ENCODE results near the gene STK39. TPM values are rescaled to one million over a fixed set of nuclear protein-coding genes. Genes with fewer than 3 reads are reported as not detected.

Gene STK39
- total RNA-seq, 2 donors from 2014 or later = 21.5 to 27.9 TPM

GRCh38 chr2:168079236-168079635 is 168.2 kb downstream of the STK39 start:
- ATAC-seq (replicated peaks) = no peak
- H3K27me3 Mint-ChIP-seq = no peaks in the 10 kb centered on the region
- peak overlapping the region; percentile 7 for H3K27ac Mint-ChIP-seq
- peaks cover 22% of the 10 kb centered on the region for H3K4me1 Mint-ChIP-seq
- peaks cover 3% of the 10 kb centered on the region for H3K9me3 Mint-ChIP-seq
- peaks cover 41% of the 10 kb centered on the region for H3K36me3 Mint-ChIP-seq (ENCODE audit: low read depth)
- no peak overlapping the region for H3K4me3 Mint-ChIP-seq

DNA sequence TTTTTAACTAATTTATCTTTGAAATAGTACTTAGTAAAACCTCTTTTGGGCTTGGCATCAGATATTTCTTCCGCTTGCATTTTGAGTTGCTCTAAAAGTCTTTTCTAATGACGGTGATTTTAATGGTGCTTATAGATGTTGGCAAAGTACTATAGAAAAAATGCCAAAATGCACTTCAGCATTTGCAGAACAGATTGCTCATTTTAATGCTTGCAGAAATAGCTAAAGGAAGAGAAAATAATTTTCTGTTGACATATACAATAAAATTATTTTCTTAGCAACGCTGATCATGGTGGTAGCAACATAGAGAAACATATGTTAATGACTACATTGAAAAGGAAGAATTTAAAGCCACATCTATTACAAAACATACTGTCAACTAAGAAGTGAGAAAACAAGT is 170.7 kb downstream of the STK39 start:
- ATAC-seq (replicated peaks) = no peak
- peaks cover under 1% of the 10 kb centered on the region for H3K9me3 Mint-ChIP-seq
- no peaks in the 10 kb centered on the region for H3K27me3 Mint-ChIP-seq
- H3K4me1 Mint-ChIP-seq = peaks cover 12% of the 10 kb centered on the region
- H3K36me3 Mint-ChIP-seq (ENCODE audit: low read depth) = peaks cover 64% of the 10 kb centered on the region
- H3K4me3 Mint-ChIP-seq = no peak overlapping the region
- no peak overlapping the region for H3K27ac Mint-ChIP-seq

GRCh38 chr2:168075446-168075845 is 171.9 kb downstream of the STK39 start:
- Mint-ChIP-seq H3K36me3 (ENCODE audit: low read depth) (peaks cover 76% of the 10 kb centered on the region), H3K4me3 (no peak overlapping the region), H3K9me3 (no peaks in the 10 kb centered on the region), H3K4me1 (peaks cover 10% of the 10 kb centered on the region), H3K27me3 (no peaks in the 10 kb centered on the region), H3K27ac (no peak overlapping the region)
- no peak for ATAC-seq (replicated peaks)

DNA sequence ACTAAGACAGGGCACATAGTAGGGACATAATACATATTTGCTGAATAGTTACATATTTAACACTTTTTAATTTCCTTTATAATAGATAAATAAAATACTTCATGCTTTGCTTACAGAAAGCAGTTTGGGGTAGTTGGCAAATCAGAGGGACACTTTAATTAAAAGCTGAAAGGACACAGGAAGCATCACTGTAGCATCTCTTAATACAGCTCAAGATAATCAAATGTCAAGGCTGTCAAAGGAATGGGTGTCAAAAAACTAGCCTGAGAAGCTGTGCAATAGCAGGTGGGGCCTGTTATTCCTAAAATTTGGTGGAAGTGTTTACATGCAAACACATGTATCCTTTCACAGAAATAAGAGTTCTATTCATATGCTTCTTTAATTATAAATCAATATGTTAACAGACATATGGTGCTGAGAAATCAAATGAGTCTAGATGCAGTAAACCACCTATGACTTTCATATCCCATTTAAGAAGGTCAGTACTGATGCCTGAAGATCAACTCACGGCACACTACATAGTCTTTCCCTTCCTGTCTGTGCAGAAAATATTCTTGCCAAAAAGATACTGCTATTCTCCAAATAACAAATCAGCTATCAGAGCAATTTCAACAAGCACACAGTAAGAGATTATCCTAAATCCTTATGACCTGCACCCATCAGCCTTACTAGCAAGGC is 174.6 kb downstream of the STK39 start:
- Mint-ChIP-seq H3K27ac (no peak overlapping the region), H3K9me3 (no peaks in the 10 kb centered on the region), H3K36me3 (ENCODE audit: low read depth) (peaks cover 70% of the 10 kb centered on the region), H3K4me3 (no peak overlapping the region), H3K4me1 (peaks cover 4% of the 10 kb centered on the region), H3K27me3 (no peaks in the 10 kb centered on the region)
- no peak for ATAC-seq (replicated peaks)

- peaks cover 15% of the 10 kb centered on the region for H3K36me3 Mint-ChIP-seq (ENCODE audit: low read depth)
- peaks cover 4% of the 10 kb centered on the region for H3K4me1 Mint-ChIP-seq
- no peaks in the 10 kb centered on the region for H3K9me3 Mint-ChIP-seq
- no peak overlapping the region for H3K27ac Mint-ChIP-seq
- no peak overlapping the region for H3K4me3 Mint-ChIP-seq
- ATAC-seq (replicated peaks) = no peak
- H3K27me3 Mint-ChIP-seq = no peaks in the 10 kb centered on the region
Measured at GRCh38 chr2:168064011-168064998, 183.1 kb downstream of the STK39 start.

GRCh38 chr2:168062936-168063335 is 184.5 kb downstream of the STK39 start:
- H3K4me3 Mint-ChIP-seq = no peak overlapping the region
- peaks cover 4% of the 10 kb centered on the region for H3K4me1 Mint-ChIP-seq
- ATAC-seq (replicated peaks) = no peak
- H3K27ac Mint-ChIP-seq = no peak overlapping the region
- H3K9me3 Mint-ChIP-seq = no peaks in the 10 kb centered on the region
- no peaks in the 10 kb centered on the region for H3K27me3 Mint-ChIP-seq
- H3K36me3 Mint-ChIP-seq (ENCODE audit: low read depth) = peaks cover 9% of the 10 kb centered on the region

GRCh38 chr2:168062054-168062453 is 185.3 kb downstream of the STK39 start:
- no peak overlapping the region for H3K27ac Mint-ChIP-seq
- peaks cover 4% of the 10 kb centered on the region for H3K4me1 Mint-ChIP-seq
- H3K36me3 Mint-ChIP-seq (ENCODE audit: low read depth) = no peaks in the 10 kb centered on the region
- H3K27me3 Mint-ChIP-seq = no peaks in the 10 kb centered on the region
- H3K4me3 Mint-ChIP-seq = no peak overlapping the region
- H3K9me3 Mint-ChIP-seq = no peaks in the 10 kb centered on the region
- no peak for ATAC-seq (replicated peaks)

DNA sequence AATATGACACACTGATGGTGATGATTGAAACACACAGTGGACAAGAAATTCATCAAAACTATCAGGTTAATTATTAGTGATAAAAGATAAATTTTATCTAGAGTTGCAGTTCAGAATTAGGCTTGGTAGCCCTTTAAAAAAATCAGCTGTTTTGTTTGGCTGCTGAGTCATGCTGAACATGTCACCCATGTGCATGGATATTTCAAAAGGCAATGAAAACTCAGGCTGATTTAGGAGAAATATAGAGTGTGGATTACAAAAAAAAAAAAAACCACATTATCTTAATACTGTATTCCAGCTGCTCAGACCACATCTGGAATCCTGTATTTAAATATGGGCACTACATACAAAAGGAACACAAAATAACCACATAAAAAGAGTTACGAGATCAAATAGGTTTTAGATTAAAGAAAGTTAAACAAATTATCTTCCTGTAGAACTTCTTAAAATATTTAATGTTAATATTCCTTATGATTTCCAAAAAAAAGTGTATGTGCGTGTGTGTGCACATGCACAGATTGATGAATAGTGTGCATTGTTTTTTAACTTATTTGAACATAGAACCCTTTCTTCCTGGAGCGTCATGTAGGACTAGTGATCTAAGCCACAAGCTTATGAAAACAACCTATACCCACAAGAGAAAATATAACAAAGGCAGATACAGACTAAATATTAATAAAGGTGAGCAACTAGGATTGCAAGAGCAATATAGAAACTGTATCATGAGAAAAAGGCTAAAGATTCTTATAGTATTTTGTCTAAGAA is 186.2 kb downstream of the STK39 start:
- Mint-ChIP-seq H3K27me3 (no peaks in the 10 kb centered on the region), H3K36me3 (ENCODE audit: low read depth) (no peaks in the 10 kb centered on the region), H3K4me3 (no peak overlapping the region), H3K4me1 (peaks cover 4% of the 10 kb centered on the region), H3K9me3 (no peaks in the 10 kb centered on the region), H3K27ac (no peak overlapping the region)
- ATAC-seq (replicated peaks) = no peak

GRCh38 chr2:168059758-168060157 is 187.6 kb downstream of the STK39 start:
- no peak overlapping the region for H3K27ac Mint-ChIP-seq
- no peaks in the 10 kb centered on the region for H3K36me3 Mint-ChIP-seq (ENCODE audit: low read depth)
- no peaks in the 10 kb centered on the region for H3K27me3 Mint-ChIP-seq
- no peaks in the 10 kb centered on the region for H3K9me3 Mint-ChIP-seq
- H3K4me1 Mint-ChIP-seq = peaks cover 4% of the 10 kb centered on the region
- no peak overlapping the region for H3K4me3 Mint-ChIP-seq
- no peak for ATAC-seq (replicated peaks)

GRCh38 chr2:168058675-168059074 is 188.7 kb downstream of the STK39 start:
- no peak overlapping the region for H3K4me3 Mint-ChIP-seq
- H3K4me1 Mint-ChIP-seq = no peaks in the 10 kb centered on the region
- no peaks in the 10 kb centered on the region for H3K9me3 Mint-ChIP-seq
- H3K27me3 Mint-ChIP-seq = no peaks in the 10 kb centered on the region
- H3K36me3 Mint-ChIP-seq (ENCODE audit: low read depth) = peaks cover 6% of the 10 kb centered on the region
- no peak for ATAC-seq (replicated peaks)
- H3K27ac Mint-ChIP-seq = no peak overlapping the region

- Mint-ChIP-seq H3K9me3 (no peaks in the 10 kb centered on the region), H3K27ac (no peak overlapping the region), H3K36me3 (ENCODE audit: low read depth) (peaks cover 23% of the 10 kb centered on the region), H3K27me3 (no peaks in the 10 kb centered on the region), H3K4me3 (no peak overlapping the region), H3K4me1 (no peaks in the 10 kb centered on the region)
- ATAC-seq (replicated peaks) = no peak
Measured at GRCh38 chr2:168056242-168056787, 191.1 kb downstream of the STK39 start.

DNA sequence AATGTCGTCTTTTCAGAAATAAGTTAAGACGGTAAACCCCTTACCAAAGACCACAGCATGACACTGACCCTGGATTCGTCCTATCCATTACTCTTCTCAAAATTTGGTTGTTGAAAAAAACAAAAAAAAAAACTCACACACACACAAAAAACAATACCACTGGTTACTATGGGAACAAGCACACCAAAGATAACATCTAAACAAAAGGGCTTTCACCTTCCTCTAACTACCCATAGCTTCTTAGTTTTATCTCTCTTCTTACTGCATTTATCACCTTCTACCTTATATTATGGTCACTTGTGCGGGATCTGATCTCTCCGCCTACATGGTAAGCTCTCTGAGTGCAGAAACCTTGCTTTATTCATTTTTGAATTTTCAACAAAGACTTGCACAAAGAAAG is 192.7 kb downstream of the STK39 start:
- no peak overlapping the region for H3K27ac Mint-ChIP-seq

DNA sequence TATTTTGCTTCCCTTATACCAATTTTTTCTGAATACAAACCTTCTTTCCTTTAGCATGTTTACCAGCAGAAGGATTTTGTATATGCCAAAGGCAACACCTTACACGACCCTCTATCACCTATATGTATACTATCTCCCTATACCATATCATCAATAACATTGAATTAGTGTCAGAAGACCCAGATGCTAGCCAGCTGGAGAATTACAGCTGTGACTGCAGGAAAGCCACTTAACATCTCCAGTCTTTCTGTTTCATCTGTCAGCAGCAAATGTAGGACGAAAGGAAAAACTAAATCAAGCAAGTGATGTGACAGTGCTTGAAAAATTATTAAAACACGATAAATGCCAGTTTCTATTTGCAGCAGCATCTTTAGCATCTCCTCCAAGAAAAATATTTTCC is 193.7 kb downstream of the STK39 start:
- peaks cover 47% of the 10 kb centered on the region for H3K36me3 Mint-ChIP-seq (ENCODE audit: low read depth)
- H3K4me1 Mint-ChIP-seq = no peaks in the 10 kb centered on the region
- no peak for ATAC-seq (replicated peaks)
- H3K9me3 Mint-ChIP-seq = no peaks in the 10 kb centered on the region
- H3K27me3 Mint-ChIP-seq = no peaks in the 10 kb centered on the region
- H3K27ac Mint-ChIP-seq = no peak overlapping the region
- no peak overlapping the region for H3K4me3 Mint-ChIP-seq

More for the DNA sequence above, 192.7 kb downstream of the STK39 start:
- ATAC-seq (replicated peaks) = no peak
- no peak overlapping the region for H3K4me3 Mint-ChIP-seq
- no peaks in the 10 kb centered on the region for H3K4me1 Mint-ChIP-seq
- H3K27me3 Mint-ChIP-seq = no peaks in the 10 kb centered on the region
- peaks cover 40% of the 10 kb centered on the region for H3K36me3 Mint-ChIP-seq (ENCODE audit: low read depth)
- H3K9me3 Mint-ChIP-seq = no peaks in the 10 kb centered on the region

- no peak overlapping the region for H3K4me3 Mint-ChIP-seq
- H3K4me1 Mint-ChIP-seq = no peaks in the 10 kb centered on the region
- H3K36me3 Mint-ChIP-seq (ENCODE audit: low read depth) = peaks cover 49% of the 10 kb centered on the region
- no peaks in the 10 kb centered on the region for H3K9me3 Mint-ChIP-seq
- no peak overlapping the region for H3K27ac Mint-ChIP-seq
- H3K27me3 Mint-ChIP-seq = no peaks in the 10 kb centered on the region
- ATAC-seq (replicated peaks) = no peak
Measured at GRCh38 chr2:168052773-168053172, 194.6 kb downstream of the STK39 start.

Measured in activated T-helper 17 cell treated with anti-CD3 and anti-CD28 coated beads, Interleukin-2, amount 50 U/mL, for 72 hours (primary cell).